Measurements from ENCODE around the gene KCNIP2. TPM values are rescaled to one million over a fixed set of nuclear protein-coding genes. Genes with fewer than 3 reads are reported as not detected.

The KCNIP2 gene
- polyA plus RNA-seq, 1 of the 3 experiments (the other 2 are of a cell fraction), result 1.0 TPM

GRCh38 chr10:101857802-101858476 is 14.3 kb upstream of the KCNIP2 start:
- no peak overlapping the region for H3K27ac ChIP-seq (ENCODE audit: low read depth in 2 of 2, low read length in 1 of 2)
- ChIA-PET POLR2A (interaction anchor here (1.0 to 1.1 kb wide), 2 partner anchors 14 to 18 kb away, joined by 3 to 4 read pairs; partner anchors contain the start of gene KCNIP2), CTCF (interaction anchor here (0.9 to 18.9 kb wide), 7 partner anchors 9 to 644 kb away, joined by 3 to 169 read pairs (median 5); partner anchors contain the start of gene KCNIP2)
- H3K79me2 ChIP-seq (ENCODE audit: insufficient read depth), result no peaks in the 10 kb centered on the region; the same call in 1 of the 2 replicates
- no peaks in the 10 kb centered on the region for H3K27me3 ChIP-seq (ENCODE audit: insufficient read depth)
- H3K4me2 ChIP-seq, result no peak overlapping the region
- no peak overlapping the region for H2AFZ ChIP-seq (ENCODE audit: low read depth)
- no peak for DNase-seq
- no peaks in the 10 kb centered on the region for H3F3A ChIP-seq (replicated peaks; ENCODE audit: insufficient read depth)
- TF ChIP-seq NFIC (IDR thresholded peaks at IDR 0.05; ENCODE audit: borderline replicate concordance) (no peak), YY1 (IDR thresholded peaks at IDR 0.05; ENCODE audit: low read depth) (no peak), REST (IDR thresholded peaks at IDR 0.05; ENCODE audit: low read depth, low read length) (no peak), RFX5 (IDR thresholded peaks at IDR 0.05; ENCODE audit: low read length) (no peak), EP300 (IDR thresholded peaks at IDR 0.05; ENCODE audit: borderline replicate concordance in 1 of 2, low read depth in 1 of 2, low read length in 1 of 2) (no peak), MEF2A (IDR thresholded peaks at IDR 0.05; ENCODE audit: borderline replicate concordance, low read depth) (no peak), POLR2AphosphoS5 (IDR thresholded peaks at IDR 0.05; ENCODE audit: low read depth, low read length) (no peak), SMC3 (IDR thresholded peaks at IDR 0.05; ENCODE audit: low read depth, low read length) (no peak), USF1 (IDR thresholded peaks at IDR 0.05; ENCODE audit: borderline replicate concordance, low read depth) (no peak), EZH2phosphoT487 (IDR thresholded peaks at IDR 0.05; ENCODE audit: borderline replicate concordance, low read depth) (no peak), MXI1 (IDR thresholded peaks at IDR 0.05; ENCODE audit: low read depth, low read length) (no peak), GABPA (IDR thresholded peaks at IDR 0.05; ENCODE audit: low read depth) (no peak), JUND (IDR thresholded peaks at IDR 0.05) (no peak)
- TF ChIP-seq, protein P1, sequence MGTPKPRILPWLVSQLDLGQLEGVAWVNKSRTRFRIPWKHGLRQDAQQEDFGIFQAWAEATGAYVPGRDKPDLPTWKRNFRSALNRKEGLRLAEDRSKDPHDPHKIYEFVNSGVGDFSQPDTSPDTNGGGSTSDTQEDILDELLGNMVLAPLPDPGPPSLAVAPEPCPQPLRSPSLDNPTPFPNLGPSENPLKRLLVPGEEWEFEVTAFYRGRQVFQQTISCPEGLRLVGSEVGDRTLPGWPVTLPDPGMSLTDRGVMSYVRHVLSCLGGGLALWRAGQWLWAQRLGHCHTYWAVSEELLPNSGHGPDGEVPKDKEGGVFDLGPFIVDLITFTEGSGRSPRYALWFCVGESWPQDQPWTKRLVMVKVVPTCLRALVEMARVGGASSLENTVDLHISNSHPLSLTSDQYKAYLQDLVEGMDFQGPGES (IDR thresholded peaks at IDR 0.05; ENCODE audit: low read depth, low read length), result no peak
- TF ChIP-seq, protein P2, sequence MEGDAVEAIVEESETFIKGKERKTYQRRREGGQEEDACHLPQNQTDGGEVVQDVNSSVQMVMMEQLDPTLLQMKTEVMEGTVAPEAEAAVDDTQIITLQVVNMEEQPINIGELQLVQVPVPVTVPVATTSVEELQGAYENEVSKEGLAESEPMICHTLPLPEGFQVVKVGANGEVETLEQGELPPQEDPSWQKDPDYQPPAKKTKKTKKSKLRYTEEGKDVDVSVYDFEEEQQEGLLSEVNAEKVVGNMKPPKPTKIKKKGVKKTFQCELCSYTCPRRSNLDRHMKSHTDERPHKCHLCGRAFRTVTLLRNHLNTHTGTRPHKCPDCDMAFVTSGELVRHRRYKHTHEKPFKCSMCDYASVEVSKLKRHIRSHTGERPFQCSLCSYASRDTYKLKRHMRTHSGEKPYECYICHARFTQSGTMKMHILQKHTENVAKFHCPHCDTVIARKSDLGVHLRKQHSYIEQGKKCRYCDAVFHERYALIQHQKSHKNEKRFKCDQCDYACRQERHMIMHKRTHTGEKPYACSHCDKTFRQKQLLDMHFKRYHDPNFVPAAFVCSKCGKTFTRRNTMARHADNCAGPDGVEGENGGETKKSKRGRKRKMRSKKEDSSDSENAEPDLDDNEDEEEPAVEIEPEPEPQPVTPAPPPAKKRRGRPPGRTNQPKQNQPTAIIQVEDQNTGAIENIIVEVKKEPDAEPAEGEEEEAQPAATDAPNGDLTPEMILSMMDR (IDR thresholded peaks at IDR 0.05), result no peak
- TF ChIP-seq, protein P3, sequence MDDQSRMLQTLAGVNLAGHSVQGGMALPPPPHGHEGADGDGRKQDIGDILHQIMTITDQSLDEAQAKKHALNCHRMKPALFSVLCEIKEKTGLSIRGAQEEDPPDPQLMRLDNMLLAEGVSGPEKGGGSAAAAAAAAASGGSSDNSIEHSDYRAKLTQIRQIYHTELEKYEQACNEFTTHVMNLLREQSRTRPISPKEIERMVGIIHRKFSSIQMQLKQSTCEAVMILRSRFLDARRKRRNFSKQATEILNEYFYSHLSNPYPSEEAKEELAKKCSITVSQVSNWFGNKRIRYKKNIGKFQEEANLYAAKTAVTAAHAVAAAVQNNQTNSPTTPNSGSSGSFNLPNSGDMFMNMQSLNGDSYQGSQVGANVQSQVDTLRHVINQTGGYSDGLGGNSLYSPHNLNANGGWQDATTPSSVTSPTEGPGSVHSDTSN (IDR thresholded peaks at IDR 0.05), result no peak
- H3K9ac ChIP-seq, result no peak overlapping the region
- H3K4me3 ChIP-seq (ENCODE audit: low read depth in 2 of 2, low read length in 1 of 2), result no peak overlapping the region
- peaks cover 0 to 19% of the 10 kb centered on the region in 2 experiments for H3K36me3 ChIP-seq (replicated peaks in 1 of 2; ENCODE audit: control insufficient read depth in 1 of 2, insufficient read depth in 2 of 2, low read length in 1 of 2)
- 0 out of 2 replicates have a peak, but pooled peaks cover 3% of the 10 kb centered on the region for H3K9me3 ChIP-seq
- H3K9me2 ChIP-seq, result no peaks in the 10 kb centered on the region
- no peaks in the 10 kb centered on the region for H3K4me1 ChIP-seq (ENCODE audit: control insufficient read depth in 1 of 2, insufficient read depth in 2 of 2, low read depth in 1 of 2, low read length in 1 of 2)
- WGBS (ENCODE audit: low lambda C conversion rate), result 79% methylated on average over 1 of the region's 1 CpG
- H4K20me1 ChIP-seq (ENCODE audit: insufficient read depth), result no peaks in the 10 kb centered on the region
